D341Med (cell line): ENCODE data around the gene WEE1.
"Not testable (repeated sequence)": the region's sequence is repeated elsewhere in the genome, so short reads cannot be mapped to it uniquely, and the experiment has no call there.

Experiments
- DNase-seq: peaks from one replicate; pipeline ENCODE4 v3.0.0; 2012; ENCODE audit warnings: low spot score

The WEE1 gene

DNA sequence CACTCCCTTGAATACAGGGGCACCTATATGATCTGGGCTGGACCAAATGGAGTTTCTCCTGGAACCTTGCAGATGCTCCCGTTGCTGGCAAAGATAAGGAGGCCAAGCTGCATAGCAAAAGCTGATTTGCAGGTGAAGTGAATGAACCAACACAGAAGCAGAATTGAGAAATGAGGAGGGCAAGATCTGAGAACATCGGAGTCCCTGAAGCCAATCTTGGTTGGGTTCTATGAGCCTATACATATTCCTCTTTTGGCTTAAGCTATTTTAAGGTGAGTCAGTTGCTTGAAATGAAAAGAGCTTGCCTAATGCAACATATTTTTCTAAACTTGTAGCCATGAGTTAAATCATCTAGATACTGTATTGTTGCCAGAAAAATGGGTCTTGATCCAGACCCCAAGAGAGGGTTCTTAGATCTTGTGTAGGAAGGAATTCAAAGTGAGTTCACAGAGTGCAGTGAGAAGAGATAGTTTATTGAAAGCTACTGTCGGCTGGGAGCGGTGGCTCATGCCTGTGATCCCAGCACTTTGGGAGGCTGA is 23.5 kb downstream of the WEE1 start:
- no peak for DNase-seq

GRCh38 chr11:9600166-9600565 is 26.7 kb downstream of the WEE1 start:
- no peak for DNase-seq

- DNase-seq = no peak
Measured at GRCh38 chr11:9600644-9601036, 27.2 kb downstream of the WEE1 start.

GRCh38 chr11:9601037-9601875 is 27.8 kb downstream of the WEE1 start:
- DNase-seq = no peak

DNA sequence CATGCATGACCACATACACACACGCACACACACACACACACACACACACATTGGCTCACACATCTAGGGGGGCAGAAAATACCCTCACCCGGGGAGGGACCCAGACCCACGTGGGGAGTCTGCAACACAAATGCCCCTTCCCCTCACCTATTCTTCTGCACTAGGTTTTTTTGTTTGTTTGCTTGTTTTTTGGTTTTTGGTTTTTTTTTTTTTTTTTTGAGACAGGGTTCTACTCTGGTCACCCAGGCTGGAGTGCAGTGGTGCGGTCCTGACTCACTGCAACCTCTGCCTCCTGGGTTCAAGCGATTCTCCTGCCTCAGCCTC is 28.4 kb downstream of the WEE1 start:
- DNase-seq = no peak

GRCh38 chr11:9603214-9603613 is 29.7 kb downstream of the WEE1 start:
- not testable (repeated sequence) for DNase-seq

- no peak for DNase-seq
Measured at GRCh38 chr11:9604134-9604533, 30.7 kb downstream of the WEE1 start.

GRCh38 chr11:9605742-9606141 is 32.3 kb downstream of the WEE1 start:
- DNase-seq = no peak

DNA sequence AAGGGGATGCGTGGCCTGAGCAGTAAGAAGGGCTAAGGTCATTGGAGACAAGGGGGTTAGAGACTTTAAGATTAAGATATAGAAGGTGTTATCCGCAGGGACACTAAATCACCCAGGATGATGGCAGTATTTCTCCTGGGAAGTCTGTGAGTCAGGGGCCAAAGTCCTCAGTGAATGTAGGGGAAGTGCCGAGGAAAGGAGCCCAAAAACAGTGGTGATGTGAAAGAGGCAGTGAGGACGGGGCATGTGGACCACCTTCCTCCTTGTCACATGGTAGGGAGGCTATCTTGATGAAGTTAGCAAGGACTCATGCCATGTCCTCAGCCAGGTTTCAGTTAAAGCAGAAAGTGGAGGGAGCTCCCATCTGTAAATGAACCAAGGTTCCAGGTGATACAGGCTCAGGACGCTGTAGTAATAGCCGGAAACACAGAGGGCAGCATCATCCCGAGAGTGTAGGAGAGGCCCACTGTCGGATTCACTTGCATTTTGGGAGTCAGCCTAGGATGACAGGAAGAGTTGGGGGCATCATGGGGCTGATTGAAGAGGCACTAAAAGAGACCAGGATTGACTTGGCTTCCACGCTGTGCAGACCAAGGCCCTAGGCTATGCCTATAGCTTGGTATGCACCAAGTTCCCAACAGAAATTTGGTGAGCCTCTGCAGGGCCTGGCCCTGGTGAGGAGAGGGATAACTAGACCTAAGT is 33.5 kb downstream of the WEE1 start:
- no peak for DNase-seq

- no peak for DNase-seq
Measured at GRCh38 chr11:9607511-9607899, 34.0 kb downstream of the WEE1 start.

DNA sequence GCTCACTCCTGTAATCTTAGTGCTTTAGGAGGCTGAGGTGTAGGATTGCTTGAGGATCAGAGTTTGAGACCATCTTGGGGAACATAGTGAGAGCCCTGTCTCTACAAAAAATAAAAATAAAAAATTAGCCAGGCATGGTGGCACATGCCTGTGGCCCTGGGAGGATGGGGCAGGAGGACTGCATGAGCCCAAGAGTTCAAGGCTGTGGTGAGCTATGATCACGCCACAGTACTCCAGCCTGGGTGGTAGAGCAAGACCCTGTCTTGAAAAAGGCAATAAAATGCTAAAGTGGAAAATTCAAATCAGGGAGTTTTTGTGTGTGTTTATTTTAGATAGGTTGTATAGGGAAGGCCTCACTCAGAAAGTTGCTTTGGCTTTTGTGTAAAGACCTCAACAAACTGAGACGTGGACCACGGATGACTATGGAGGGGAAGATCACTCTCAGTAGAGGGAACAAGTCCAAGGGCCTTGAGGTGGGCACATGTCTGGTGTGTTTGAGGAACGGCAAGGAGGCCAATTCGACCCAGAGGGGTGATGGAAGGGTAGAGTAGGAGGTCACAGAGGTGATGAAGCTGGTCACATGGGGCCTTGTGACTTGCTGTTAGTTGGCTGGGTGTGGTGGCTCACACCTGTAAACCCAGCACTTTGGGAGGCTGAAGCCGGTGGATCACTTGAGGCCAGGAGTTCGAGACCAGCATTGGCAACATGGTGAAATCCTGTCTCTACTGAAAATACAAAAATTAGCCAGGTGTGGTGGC is 35.7 kb downstream of the WEE1 start:
- no peak for DNase-seq

DNA sequence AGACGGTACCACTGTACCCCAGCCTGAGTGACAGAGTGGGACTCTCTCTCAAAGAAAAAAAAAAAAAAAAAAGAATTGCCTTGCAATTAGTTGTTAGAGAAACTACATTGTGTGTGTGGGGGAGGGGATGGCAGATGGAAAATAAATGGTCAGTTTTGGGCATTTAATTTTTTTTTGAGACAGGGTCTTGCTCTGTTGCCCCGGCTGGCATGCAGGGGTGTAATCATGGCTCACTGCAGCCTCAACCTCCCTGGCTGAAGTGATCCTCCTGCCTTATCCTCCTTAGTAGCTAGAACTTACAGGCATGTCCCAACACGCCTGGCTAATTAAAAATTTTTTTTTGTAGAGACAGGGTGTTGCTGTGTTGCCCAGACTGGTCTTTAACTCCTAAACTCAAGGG is 36.4 kb downstream of the WEE1 start:
- no peak for DNase-seq

- peak; percentile 94 for DNase-seq
Measured at GRCh38 chr11:9613118-9613829, 39.8 kb downstream of the WEE1 start.

DNA sequence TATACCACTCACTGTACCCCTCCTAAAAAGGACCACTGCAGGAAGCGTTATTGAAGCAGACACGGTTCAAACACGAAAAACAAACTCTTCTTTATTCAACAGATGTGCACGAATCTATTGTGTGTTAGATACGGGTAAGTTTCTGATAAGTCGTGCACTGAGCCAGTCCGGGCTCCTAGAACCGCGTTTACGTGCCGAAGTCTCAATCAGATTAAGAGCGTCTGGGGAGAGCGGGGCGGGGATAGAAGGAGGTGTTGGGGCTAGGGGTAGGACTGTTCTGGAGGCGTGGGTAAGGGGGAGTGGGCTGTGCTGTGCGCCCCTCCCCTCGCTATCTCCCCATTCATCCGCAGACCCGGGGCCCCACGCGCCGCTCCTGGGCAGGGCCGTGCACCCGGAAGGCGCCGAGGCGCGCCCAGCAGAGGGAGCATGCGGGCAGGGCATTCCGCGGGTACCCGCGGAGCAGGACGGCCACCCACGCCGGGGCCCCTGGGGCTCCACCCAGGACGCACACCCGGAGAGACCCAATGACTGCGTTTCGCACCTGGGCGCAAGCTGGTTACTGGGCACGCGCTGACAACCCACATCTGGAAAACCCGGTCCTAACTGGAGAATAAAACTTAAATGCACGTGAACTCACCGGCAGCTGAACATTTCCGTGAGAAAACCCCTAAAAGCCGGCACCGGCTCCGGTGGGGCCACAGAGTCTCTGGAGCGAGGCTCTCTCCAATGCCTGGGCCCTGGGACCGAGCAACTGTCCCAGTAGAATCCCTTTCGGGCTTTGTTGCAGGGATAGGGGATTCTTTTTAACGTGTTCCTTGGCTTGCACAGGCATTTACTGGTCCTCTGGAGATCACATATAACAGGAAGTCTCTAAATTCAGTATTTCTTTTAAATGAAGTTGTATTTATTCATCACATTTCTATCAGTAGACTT is 40.6 kb downstream of the WEE1 start:
- peak; percentile 91 for DNase-seq

GRCh38 chr11:9615031-9615451 is 41.6 kb downstream of the WEE1 start:
- DNase-seq = no peak

GRCh38 chr11:9616042-9616675 is 42.7 kb downstream of the WEE1 start:
- DNase-seq = no peak

DNA sequence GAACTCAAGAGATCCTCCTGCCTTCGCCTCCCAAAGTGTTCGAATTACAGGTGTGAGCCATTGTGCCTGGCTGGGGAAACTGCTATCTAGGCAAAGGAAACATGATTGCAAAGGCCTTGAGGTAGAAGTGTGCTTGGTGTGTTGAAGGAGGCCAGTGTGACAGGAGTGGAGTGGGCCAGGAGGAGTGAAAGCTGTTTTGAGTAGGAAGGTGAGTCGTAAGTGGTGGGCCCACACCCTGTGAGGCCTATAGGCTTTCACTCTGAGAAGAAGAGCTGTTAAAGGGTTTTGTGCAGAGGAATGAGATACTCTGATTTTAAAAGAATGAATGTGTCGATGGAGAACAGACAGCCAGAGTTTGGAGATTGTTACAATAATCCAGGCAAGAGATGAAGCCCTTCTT is 43.4 kb downstream of the WEE1 start:
- no peak for DNase-seq

DNA sequence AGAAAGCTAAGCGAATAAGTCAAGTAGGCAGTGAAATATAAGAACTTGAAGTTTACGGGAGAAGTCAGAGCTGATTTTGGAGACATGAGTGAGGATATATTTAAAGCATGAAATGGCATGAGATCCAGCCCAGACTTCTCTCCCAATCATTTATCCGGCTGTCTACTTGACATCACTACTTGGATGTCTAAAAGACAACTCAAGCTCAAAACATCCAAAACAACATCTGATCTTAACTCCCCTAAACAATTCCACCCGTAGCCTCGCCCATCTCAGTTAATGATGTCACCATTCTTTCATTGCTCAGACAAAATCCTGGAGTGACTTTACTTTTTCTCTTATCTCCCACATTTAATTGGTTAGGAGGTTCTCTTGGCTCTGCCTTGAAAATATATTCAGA is 44.5 kb downstream of the WEE1 start:
- no peak for DNase-seq

DNA sequence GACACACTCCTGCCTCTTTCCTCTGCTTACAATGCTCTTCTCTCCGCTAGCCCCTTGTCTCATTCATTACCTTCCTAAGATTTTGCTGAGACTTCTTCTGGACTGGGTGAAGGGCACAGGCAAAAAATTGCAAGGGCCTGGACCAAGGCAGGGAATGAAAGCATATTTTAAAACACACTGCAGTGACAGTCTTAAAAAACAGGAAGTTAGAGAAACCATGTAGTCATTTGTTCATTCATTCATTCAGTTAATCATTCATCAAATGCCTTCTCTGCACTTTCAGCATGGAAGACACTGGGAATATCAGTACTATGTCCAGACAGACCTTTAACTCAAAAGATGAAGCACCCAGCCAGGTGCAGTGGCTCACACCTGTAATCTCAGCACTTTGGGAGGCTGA is 45.5 kb downstream of the WEE1 start:
- no peak for DNase-seq

DNA sequence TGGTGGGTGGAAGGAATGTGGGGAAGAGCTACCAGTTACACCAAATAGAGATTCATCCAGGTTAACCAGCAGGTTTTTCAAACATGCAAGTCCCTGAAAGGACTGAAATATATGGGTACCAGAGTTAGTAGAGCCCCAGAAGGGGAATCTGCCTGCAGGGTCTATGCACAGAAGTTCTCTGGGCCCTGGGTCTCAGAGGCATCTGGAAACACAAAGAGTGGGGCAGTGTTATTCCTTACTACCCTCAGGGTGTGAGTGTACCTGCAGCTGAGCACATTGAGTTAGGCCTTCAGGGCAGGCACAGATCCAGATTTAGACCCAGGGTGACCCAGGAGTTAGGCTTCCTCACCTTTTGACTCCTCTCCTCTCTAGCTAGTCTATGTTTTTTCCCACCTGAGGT is 46.5 kb downstream of the WEE1 start:
- no peak for DNase-seq
